Measurements from ENCODE around the gene PTGES3.

Gene PTGES3

DNA sequence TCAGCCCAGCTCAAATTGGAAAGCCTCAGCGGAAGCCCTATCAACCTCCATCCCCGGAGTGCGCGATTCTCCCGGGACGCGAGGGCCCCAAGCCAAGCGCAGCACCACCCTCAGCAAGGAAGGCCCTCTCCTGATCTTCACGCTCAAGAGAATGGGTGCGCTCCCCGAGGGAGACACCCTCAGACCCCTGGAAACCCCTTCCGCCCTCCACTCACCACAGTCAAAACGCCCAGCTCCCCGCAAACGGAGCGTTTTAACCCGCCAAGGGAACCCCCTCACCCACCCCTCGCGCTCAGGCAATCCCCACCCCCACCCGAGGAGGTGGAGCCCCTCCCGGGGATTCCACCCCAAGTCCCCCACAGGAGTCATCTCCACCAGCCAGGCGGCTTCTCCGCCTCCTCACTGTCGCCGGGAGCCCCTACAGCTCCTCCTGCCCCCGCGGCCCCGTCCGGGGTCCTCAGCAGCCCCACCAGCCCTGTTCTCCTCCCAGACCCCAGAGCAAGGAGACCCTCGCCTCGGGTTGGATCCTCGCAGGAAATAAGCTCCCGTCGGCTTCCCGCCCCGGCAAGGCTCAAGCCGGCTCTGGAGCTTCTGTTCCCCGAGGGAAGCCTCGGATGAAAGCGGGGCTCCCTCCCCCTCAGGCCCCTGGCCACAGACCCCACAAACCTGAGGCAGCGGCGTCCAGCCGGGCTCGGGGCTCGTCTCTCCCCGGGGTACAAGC, 58.5 kb downstream of the PTGES3 start:
- no peak for DNase-seq (ENCODE audit: low spot score)

DNA sequence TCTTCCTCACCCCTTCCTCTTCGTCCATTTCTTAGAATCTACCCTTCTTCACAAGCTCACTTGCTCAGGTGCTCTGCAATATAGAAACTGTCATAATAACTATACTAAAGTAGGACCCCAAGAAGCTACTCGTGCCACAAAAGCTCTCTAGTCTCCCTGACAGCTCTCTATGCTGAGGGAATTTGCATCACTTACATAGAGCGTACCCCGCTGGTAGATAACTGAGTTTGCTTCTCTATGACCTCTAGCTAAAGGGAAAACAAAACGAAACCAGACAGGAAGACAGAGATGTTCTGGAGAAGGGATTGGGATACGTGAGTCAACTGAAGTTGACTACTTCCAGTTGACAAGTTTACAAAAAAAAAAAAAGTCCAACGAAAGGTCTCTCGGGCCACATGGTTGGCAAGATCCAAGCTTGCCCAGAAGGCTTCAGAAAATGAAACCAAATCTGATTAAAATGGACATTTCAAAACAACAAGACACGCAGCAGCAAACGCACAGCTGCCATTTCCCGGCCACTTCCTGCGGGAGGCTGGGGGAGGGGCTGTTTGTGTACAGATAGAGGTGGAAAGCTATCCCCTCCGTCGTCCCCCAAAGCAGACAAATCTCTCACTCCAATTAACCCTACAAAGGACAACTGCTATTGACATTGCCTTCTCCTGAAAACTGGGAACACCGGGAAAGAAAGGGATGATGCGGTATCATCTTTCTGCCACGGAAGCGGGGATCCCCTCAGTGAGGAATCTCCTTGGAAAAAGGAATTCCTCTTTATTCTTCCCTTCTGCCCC, 59.2 kb downstream of the PTGES3 start:
- DNase-seq (ENCODE audit: low spot score): no peak

DNA sequence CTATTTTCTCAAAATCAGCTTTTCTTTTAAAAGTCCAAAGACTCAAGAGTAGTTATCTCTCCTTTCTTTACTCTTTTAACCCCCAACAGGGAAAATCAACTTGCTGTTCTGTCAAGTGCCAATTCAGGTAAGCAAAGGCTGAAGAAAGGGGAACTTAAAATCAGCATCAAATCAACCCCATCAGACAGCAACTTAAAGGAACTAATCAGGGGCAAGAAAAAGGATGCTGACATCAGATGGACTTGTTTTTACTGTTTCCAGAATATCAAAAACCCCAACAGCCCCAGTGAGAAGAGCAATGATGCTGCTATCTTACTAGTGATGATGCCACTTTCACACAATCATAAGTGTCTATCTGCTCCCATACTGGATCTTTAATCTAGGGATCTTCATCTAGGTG, 61.4 kb downstream of the PTGES3 start:
- no peak for DNase-seq (ENCODE audit: low spot score)

DNA sequence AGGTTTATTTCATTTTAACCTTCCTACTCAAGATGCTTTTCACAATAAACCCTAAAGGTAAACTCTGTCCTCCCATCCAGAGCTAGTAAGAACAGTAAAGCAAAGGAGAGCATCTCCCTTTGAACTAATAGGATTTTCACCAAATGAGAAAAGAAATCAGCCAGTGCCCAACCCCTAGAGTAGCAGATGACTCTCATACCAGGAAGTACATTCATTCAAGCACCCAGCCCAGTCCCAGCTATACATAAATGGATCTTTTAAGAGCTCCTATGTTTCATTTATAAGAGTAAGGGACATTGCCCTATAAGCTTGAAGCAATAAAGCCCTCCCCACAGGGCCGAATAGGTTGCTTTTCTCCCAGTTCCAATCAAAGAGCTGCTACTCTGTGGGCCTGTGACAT, 65.5 kb downstream of the PTGES3 start:
- no peak for DNase-seq (ENCODE audit: low spot score)

DNA sequence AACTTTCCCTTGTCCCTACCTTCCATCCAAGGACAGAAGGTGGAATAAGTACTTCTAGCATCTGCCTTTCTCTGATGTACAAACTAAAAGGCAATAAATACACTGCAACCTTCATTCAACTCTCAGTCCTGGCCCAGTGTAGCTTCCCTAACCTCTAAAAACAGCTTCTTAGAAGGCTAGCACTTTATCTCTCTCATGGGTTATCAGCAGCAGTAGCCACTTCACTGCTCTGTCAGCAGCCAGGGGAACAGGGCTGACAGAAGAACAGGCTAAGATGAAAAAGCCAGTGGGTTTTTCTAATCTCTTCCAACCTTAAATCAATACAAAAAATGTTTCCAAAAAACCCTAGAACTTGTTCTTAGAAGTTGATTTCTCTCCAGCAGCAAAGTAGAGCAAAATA, 71.2 kb downstream of the PTGES3 start:
- no peak for DNase-seq (ENCODE audit: low spot score)

DNA sequence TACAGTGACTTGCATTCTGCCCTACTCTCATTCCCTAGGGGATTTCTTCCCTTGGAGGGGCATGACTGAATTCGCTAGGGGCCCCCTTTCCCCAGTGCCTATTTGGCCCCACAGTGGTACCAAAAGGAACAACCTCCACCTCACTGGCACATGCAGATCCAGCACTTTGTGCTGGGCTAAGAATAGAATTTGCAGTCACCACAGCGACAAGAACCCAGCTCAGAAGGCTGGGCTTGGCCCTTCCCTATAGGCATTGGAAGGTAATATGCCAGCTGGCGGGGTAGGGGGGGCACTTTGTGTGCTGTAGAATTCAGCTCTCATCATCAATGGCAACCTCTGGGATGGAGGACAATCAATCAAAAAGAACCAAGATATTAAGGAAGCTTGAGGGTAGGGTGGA, 71.8 kb downstream of the PTGES3 start:
- no peak for DNase-seq (ENCODE audit: low spot score)

DNA sequence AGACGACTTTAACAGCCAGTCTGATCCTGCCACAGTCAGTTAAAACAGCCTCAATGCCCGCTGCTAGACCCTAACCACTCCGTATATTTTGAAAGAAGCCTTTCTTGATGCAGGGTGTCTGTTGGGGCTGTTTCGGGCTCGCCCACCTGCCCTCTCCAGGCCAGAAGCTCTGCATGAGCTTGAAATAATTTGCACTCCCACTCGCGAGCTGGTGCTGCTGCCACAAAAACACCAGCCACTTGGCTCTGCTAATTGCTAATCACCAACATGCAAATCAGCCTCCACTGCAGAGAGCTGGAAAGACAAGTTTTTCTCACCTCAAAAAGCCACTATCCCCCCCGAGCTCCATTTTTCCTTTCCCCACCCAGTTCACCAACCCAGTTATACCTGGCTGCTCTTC, 73.5 kb downstream of the PTGES3 start:
- DNase-seq (ENCODE audit: low spot score): no peak
